ENCODE measurements around the gene DTYMK.

GRCh38 chr2:241648453-241648852, 38.2 kb downstream of the DTYMK start:
- TF ChIP-seq CTCF (IDR thresholded peaks at IDR 0.05; ENCODE audit: low read length) (no peak), EZH2 (IDR thresholded peaks at IDR 0.05; ENCODE audit: borderline replicate concordance, low read length) (no peak)
